Parathyroid adenoma (tissue), 2 donors: ENCODE data around the gene TTC28.
"Not testable (repeated sequence)": the region's sequence is repeated elsewhere in the genome, so short reads cannot be mapped to it uniquely, and the experiment has no call there.

Source experiments
- H2AFZ ChIP-seq: fragments of 300-600 bp; sonication (generic); one replicate; pipeline ENCODE4 v1.7.0; 2017; ENCODE audit warnings: antibody characterized with exemption, mild to moderate bottlenecking
- H3K27ac ChIP-seq: fragments of 300-600 bp; sonication (generic); one replicate; pipeline ENCODE4 v1.7.0; 2017
- H3K27me3 ChIP-seq: fragments of 300-600 bp; sonication (generic); one replicate; pipeline ENCODE4 v1.7.0; 2017; ENCODE audit warnings: low read length; ENCODE audit not compliant: control insufficient read depth, insufficient read depth
- H3K36me3 ChIP-seq: fragments of 300-600 bp; sonication (generic); one replicate; pipeline ENCODE4 v1.7.0; 2017; ENCODE audit warnings: low read length; ENCODE audit not compliant: control insufficient read depth, insufficient read depth
- H3K4me1 ChIP-seq: fragments of 300-600 bp; sonication (generic); one replicate; pipeline ENCODE4 v1.7.0; 2017; ENCODE audit warnings: control low read depth
- H3K4me2 ChIP-seq: fragments of 300-600 bp; sonication (generic); one replicate; pipeline ENCODE4 v1.7.0; 2017; ENCODE audit warnings: low read length
- H3K4me3 ChIP-seq: fragments of 300-600 bp; sonication (generic); one replicate; pipeline ENCODE4 v1.7.0; 2017; ENCODE audit warnings: low read depth, low read length
- H3K79me2 ChIP-seq: fragments of 300-600 bp; sonication (generic); one replicate; pipeline ENCODE4 v1.7.0; 2017; ENCODE audit warnings: control low read depth
- H3K9ac ChIP-seq: fragments of 300-600 bp; sonication (generic); one replicate; pipeline ENCODE4 v1.7.0; 2017; ENCODE audit warnings: mild to moderate bottlenecking
- H3K9me3 ChIP-seq: fragments of 300-600 bp; sonication (generic); one replicate; pipeline ENCODE4 v1.7.0; 2017; ENCODE audit warnings: low read length; ENCODE audit not compliant: control insufficient read depth
- CTCF ChIP-seq: fragments of 300-600 bp; sonication (generic); IDR thresholded peaks from one replicate; pipeline ENCODE4 v1.7.0; 2017; ENCODE audit warnings: antibody characterized with exemption, mild to moderate bottlenecking
- donor health status: primary hyperparathyroidism.

The TTC28 gene

GRCh38 chr22:28465841-28466240 is 213.8 kb downstream of the TTC28 start:
- no peaks in the 10 kb centered on the region for H3K4me1 ChIP-seq
- H3K27ac ChIP-seq = no peak overlapping the region
- no peak overlapping the region for H3K9ac ChIP-seq
- H3K4me2 ChIP-seq = no peak overlapping the region
- H3K9me3 ChIP-seq = no peaks in the 10 kb centered on the region
- H2AFZ ChIP-seq = no peak overlapping the region
- no peaks in the 10 kb centered on the region for H3K36me3 ChIP-seq
- no peak overlapping the region for H3K4me3 ChIP-seq
- H3K79me2 ChIP-seq = no peaks in the 10 kb centered on the region
- TF ChIP-seq CTCF = no peak
- H3K27me3 ChIP-seq = no peaks in the 10 kb centered on the region

GRCh38 chr22:28464127-28464526 is 215.5 kb downstream of the TTC28 start:
- Histone ChIP-seq H3K9me3 (no peaks in the 10 kb centered on the region), H3K79me2 (no peaks in the 10 kb centered on the region), H3K4me2 (no peak overlapping the region), H3K4me1 (no peaks in the 10 kb centered on the region), H3K9ac (no peak overlapping the region), H3K4me3 (no peak overlapping the region), H3K27ac (no peak overlapping the region), H3K27me3 (no peaks in the 10 kb centered on the region), H3K36me3 (no peaks in the 10 kb centered on the region), H2AFZ (no peak overlapping the region)
- TF ChIP-seq CTCF = no peak

- H3K79me2 ChIP-seq, H3K36me3 ChIP-seq, H3K27me3 ChIP-seq, H3K9me3 ChIP-seq, H3K4me3 ChIP-seq, H3K4me1 ChIP-seq, H3K27ac ChIP-seq, H2AFZ ChIP-seq, H3K9ac ChIP-seq, H3K4me2 ChIP-seq: not testable (repeated sequence)
These were observed 216.2 kb downstream of the TTC28 start for GRCh38 chr22:28463408-28463807.

- no peak for TF ChIP-seq CTCF
- Histone ChIP-seq H2AFZ (no peak overlapping the region), H3K27me3 (no peaks in the 10 kb centered on the region), H3K9me3 (no peaks in the 10 kb centered on the region), H3K79me2 (no peaks in the 10 kb centered on the region), H3K36me3 (no peaks in the 10 kb centered on the region), H3K4me3 (no peak overlapping the region), H3K4me2 (no peak overlapping the region), H3K9ac (no peak overlapping the region), H3K4me1 (no peaks in the 10 kb centered on the region), H3K27ac (no peak overlapping the region)
These were observed 216.7 kb downstream of the TTC28 start for GRCh38 chr22:28462901-28463300.

GRCh38 chr22:28462041-28462440 is 217.6 kb downstream of the TTC28 start:
- Histone ChIP-seq H3K79me2 (no peaks in the 10 kb centered on the region), H3K27me3 (no peaks in the 10 kb centered on the region), H3K4me3 (no peak overlapping the region), H3K9ac (no peak overlapping the region), H3K27ac (no peak overlapping the region), H3K4me2 (no peak overlapping the region), H3K4me1 (no peaks in the 10 kb centered on the region), H3K9me3 (no peaks in the 10 kb centered on the region), H2AFZ (no peak overlapping the region), H3K36me3 (no peaks in the 10 kb centered on the region)
- TF ChIP-seq CTCF = no peak
